IPS DF 4.7 (cell line): Measurements from ENCODE around the gene CLCNKB.

Source experiments
- DNase-seq: peaks from one replicate; pipeline ENCODE4 v3.0.0-alpha.2; 2013; ENCODE audit warnings: low spot score; ENCODE audit errors: extremely low read depth

CLCNKB gene

DNA sequence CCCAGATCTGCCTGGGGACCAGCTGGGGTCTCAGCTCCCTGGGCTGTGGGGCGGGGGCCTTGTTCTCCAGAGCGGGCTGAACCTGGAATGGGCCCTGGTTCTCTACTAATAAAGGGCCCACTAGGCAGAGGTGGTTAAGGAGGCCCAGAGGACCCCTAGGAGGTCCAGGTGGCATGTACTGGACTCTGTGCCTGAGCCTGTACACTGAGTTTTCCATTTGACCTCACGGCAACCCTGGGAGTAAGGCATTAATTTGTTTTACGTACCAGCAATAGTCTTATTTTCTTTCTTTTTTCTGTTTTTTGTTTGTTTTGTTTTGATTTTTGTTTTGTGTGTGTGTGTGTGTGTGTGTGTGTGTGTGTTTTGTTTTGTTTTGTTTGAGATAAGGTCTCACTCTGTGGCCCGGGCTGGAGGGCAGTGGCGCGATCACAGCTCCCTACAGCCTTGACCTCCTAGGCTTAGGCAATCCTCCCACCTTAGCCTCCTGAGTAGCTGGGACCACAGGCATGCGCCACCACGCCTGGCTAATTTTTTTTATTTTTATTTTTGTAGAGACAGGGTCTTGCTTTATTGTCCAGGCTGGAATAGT lies 49.4 kb downstream of the CLCNKB start:
- no peak for DNase-seq

DNA sequence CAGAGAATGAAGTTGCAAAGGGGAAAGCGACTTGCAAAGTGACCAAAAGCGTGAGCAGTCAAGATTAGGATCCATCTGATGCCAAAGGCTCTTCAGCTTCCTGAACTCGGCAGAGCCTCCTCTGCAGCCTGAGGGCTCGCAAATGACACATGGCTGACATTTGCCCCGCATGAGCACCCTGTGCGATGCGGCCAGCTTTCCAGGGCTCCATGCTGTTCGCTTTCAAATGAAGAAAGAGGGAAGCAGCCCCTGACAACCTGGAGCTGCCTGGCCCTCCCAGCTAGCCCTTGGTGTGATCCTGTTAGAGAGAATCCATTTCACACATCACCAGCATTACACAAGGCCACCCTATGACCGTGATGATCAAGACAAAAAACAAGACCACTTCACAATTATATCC lies 50.0 kb downstream of the CLCNKB start:
- no peak for DNase-seq

DNA sequence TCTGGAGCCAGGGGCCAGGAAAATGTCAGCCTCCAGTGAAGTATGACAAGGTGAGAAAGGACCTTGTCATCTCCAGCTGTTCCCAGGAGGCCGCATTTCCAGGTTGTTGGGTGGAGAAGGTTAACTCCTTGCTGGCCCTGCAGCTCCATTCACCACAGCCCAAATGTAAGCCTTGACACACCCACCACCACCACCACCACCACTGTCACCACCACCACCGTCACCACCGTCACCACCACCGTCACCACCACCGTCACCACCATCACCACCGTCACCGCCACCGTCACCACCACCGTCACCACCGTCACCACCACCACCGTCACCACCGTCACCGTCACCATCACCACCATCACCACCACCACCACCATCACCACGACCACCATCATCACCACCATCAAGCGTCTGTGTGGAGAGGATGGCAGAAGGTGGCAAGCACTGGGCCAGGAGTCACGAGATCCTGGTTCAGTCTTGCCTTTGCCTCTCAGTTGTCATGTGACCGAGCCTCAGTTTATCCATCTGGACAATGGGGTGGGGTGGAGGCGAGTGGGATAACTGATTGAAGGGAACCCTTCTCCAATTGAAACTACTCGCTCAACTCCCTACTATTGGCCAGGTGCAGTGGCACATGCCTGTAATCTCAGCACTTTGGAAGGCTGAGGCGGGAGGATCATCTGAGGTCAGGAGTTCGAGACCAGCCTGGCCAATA lies 51.0 kb downstream of the CLCNKB start:
- DNase-seq, result no peak

DNA sequence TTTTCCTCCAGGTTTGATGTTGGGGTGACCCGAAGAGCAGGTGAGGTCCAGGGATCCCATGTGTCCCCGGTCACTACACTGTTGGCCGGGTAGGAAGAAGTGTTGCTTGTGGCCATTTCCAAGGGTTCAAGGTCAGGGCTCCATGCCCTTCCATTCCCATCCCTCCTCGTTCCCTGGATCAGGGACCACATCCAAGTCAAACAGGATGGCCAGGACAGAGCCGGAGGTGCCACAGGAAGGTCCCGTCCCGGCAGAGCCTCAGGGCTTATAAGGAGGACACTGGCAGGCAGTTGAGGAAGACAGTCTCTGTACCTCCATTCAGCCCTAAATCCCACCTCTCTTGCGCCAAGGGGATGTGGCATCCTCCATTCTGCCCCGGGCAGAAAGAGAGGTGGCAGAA lies 51.9 kb downstream of the CLCNKB start:
- DNase-seq, result no peak

DNA sequence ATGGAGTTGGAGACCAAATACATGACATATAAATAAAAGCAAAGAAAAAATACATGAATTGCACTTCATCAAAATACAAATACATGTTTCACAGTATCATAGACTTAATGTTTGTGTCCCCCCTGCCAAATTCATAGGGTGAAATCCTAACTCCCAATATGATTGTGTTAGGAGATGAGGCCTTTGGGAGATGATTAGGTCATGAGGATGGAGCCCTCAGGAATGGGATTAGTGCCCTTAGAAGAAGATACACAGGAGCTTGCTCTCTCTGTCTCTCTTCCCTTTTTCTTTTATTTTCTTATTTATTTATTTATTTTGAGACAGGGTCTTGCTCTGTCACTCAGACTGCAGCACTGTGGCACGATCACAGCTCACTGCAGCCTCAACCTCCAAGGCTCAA lies 55.8 kb downstream of the CLCNKB start:
- DNase-seq, result no peak

DNA sequence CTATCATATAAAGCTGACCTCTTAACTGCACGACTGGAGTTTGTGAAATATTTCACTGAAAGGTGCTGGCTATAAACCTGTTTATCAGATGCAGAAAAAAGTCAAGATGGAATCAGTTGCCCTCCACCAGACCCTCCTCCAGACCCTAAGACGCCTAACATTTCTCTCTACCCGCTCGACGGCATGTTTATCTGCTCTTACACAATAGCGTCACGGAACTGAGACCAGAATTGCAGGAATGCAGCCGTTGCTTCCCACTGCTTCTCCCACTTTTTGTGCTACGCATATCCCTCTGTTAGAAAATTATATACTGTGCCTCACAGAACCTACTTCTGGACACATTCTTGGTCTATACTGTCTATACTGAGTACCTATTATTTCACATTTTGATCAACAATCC lies 58.0 kb downstream of the CLCNKB start:
- DNase-seq, result no peak
